ENCODE data around the gene CTNNA3.
A peak's percentile ranks its signal among the peaks of the same experiment; 100 is the strongest.

Gene CTNNA3

GRCh38 chr10:66837335-66837734, 858.7 kb downstream of the CTNNA3 start:
- no peak overlapping the region for H3K4me3 ChIP-seq (ENCODE audit: low read length)
- TF ChIP-seq, protein P1, sequence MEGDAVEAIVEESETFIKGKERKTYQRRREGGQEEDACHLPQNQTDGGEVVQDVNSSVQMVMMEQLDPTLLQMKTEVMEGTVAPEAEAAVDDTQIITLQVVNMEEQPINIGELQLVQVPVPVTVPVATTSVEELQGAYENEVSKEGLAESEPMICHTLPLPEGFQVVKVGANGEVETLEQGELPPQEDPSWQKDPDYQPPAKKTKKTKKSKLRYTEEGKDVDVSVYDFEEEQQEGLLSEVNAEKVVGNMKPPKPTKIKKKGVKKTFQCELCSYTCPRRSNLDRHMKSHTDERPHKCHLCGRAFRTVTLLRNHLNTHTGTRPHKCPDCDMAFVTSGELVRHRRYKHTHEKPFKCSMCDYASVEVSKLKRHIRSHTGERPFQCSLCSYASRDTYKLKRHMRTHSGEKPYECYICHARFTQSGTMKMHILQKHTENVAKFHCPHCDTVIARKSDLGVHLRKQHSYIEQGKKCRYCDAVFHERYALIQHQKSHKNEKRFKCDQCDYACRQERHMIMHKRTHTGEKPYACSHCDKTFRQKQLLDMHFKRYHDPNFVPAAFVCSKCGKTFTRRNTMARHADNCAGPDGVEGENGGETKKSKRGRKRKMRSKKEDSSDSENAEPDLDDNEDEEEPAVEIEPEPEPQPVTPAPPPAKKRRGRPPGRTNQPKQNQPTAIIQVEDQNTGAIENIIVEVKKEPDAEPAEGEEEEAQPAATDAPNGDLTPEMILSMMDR (IDR thresholded peaks at IDR 0.05; ENCODE audit: insufficient read depth, low read depth, low read length, missing control alignments) = no peak
- no peak for DNase-seq (ENCODE audit: low read depth)

GRCh38 chr10:66836771-66837170, 859.2 kb downstream of the CTNNA3 start:
- no peak overlapping the region for H3K4me3 ChIP-seq (ENCODE audit: low read length)
- TF ChIP-seq, protein P1 (IDR thresholded peaks at IDR 0.05; ENCODE audit: insufficient read depth, low read depth, low read length, missing control alignments) = no peak
- DNase-seq (ENCODE audit: low read depth) = no peak

- TF ChIP-seq, protein P1 (IDR thresholded peaks at IDR 0.05; ENCODE audit: insufficient read depth, low read depth, low read length, missing control alignments) = no peak
- peak; percentile 49 for DNase-seq (ENCODE audit: low read depth)
- no peak overlapping the region for H3K4me3 ChIP-seq (ENCODE audit: low read length)
Measured at GRCh38 chr10:66836057-66836456, 859.9 kb downstream of the CTNNA3 start.

DNA sequence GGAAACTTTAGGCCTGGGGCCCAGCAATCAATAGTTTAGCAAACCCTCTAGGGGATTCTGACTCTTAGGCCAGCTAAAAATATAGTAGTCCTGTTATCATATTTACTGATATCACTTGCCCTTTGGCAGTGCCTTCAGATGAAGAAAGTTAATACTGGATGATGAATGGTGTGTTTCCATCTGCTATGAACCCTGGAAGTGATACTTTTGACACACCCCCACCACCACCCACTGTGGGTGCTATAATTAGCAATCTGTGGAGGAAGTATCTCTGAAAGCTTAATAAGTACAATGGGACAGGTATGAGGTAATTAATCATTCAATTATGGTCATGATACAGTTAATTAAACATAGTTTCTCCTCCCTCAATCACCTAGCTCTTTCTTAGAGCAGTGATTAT, 860.6 kb downstream of the CTNNA3 start:
- no peak for DNase-seq (ENCODE audit: low read depth)
- H3K4me3 ChIP-seq (ENCODE audit: low read length) = no peak overlapping the region
- TF ChIP-seq, protein P1 (IDR thresholded peaks at IDR 0.05; ENCODE audit: insufficient read depth, low read depth, low read length, missing control alignments) = no peak

DNA sequence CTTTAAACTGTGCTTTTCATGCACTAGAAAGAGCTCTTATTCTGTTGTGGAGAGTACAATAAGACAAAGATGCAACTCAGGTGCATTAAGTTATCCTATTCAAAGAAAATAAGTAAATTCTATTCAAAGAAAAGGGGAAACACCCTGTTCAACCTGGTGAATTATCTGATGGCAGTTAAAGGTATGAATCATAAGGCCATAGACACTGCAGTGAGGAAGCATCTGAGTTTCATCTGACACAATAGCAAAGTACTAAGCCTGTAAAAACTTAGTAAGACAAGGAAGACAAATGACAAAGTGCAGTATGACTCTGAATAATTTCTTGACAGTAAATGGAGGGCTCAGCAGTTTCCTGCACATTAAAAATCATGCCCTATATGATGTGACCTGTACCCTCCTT, 861.2 kb downstream of the CTNNA3 start:
- TF ChIP-seq, protein P1 (IDR thresholded peaks at IDR 0.05; ENCODE audit: insufficient read depth, low read depth, low read length, missing control alignments) = no peak

DNA sequence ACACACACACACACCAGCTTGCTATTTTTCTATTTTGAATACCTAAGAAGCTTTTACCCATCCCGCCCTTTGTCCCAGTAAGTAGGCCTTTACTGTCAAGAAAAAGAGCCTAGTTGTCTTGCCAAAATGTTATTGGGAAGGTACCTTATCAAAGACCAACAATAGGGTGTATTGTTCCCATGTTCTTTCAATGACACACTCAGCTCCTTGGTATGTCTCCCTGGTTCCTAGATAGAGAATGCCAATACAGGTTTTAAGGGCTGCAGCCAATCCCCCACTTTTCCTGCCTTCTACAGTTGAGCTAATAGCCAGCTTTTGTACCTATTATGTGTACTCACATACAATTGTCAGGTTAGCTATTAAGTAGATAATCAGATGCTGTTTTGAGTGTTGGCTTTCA, 862.1 kb downstream of the CTNNA3 start:
- H3K4me3 ChIP-seq (ENCODE audit: low read length) = no peak overlapping the region
- TF ChIP-seq, protein P1 (IDR thresholded peaks at IDR 0.05; ENCODE audit: insufficient read depth, low read depth, low read length, missing control alignments) = no peak
- DNase-seq (ENCODE audit: low read depth) = no peak

More for the DNA sequence above, 861.2 kb downstream of the CTNNA3 start:
- peak; percentile 32 for DNase-seq (ENCODE audit: low read depth)
- no peak overlapping the region for H3K4me3 ChIP-seq (ENCODE audit: low read length)

DNA sequence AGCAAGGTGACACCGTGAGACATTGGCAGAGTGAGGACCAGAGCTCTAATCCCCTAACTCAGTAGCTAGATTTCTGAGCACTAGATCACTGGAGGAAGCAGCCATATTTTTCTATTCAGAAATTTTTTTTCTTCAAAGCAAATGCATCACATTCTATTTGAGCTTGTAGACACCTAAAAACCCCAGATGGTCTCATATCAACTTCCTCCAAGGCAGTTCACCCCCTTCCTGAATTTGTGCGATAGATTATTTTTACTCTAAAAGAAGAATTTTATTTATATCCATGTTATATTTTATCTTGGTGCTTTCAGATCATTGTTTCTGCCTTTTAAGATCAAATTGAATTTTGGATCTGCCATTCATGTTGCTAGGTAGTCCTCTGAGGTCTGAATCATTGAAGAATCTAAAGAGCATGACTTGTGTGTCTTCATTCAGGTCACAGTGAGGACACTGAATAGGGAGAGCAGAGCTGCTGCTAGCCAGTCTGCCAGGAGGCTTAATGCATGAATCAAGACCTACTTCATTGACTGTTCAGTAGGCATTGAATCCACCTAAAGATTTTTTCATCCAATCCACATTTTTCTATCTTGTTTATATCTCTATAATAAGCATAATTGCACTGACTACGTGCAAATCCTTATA, 863.1 kb downstream of the CTNNA3 start:
- H3K4me3 ChIP-seq (ENCODE audit: low read length) = no peak overlapping the region
- no peak for DNase-seq (ENCODE audit: low read depth)
- TF ChIP-seq, protein P1 (IDR thresholded peaks at IDR 0.05; ENCODE audit: insufficient read depth, low read depth, low read length, missing control alignments) = no peak

Measured in epithelial cell of esophagus (primary cell).